Measurements from ENCODE around the gene HEPN1.

DNA sequence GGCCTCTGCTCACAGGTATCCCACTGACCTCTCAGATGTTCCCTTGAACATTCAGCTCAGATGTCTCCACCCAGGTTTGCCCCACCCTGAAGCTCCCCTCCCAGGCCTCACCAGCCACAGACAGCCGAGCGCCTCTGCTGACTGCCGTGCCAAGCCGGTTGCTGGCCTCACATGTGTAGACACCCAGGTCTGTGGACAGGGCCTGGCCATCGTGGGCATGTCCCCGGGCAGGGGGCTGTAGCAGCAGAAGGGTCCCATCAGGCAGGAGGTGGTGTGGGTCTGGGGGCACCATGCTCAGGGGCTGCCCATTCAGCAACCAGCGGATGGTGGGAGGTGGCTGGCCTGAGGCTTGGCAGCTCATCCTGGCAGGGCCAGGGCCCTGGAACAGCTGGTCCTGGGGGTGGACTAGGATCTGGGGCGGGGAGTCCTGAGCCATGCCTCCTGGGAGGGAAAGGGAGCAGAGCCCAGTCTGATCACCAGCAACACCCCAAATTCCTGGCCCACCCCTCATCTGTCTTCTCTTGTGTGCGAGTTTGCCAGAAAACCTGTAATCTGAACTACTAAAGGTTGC, 22.1 kb upstream of the HEPN1 start:
- TF ChIP-seq POLR2AphosphoS5 (IDR thresholded peaks at IDR 0.05; ENCODE audit: low read depth) (no peak), EZH2 (IDR thresholded peaks at IDR 0.05; ENCODE audit: low read depth, unreplicated experiment) (no peak), EZH2phosphoT487 (IDR thresholded peaks at IDR 0.05; ENCODE audit: unreplicated experiment) (no peak)
- TF ChIP-seq, protein P1, sequence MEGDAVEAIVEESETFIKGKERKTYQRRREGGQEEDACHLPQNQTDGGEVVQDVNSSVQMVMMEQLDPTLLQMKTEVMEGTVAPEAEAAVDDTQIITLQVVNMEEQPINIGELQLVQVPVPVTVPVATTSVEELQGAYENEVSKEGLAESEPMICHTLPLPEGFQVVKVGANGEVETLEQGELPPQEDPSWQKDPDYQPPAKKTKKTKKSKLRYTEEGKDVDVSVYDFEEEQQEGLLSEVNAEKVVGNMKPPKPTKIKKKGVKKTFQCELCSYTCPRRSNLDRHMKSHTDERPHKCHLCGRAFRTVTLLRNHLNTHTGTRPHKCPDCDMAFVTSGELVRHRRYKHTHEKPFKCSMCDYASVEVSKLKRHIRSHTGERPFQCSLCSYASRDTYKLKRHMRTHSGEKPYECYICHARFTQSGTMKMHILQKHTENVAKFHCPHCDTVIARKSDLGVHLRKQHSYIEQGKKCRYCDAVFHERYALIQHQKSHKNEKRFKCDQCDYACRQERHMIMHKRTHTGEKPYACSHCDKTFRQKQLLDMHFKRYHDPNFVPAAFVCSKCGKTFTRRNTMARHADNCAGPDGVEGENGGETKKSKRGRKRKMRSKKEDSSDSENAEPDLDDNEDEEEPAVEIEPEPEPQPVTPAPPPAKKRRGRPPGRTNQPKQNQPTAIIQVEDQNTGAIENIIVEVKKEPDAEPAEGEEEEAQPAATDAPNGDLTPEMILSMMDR (conservative IDR thresholded peaks at IDR 0.05; ENCODE audit: low read depth in 2 of 2): no peak

All from GM23338 (cell line).